Activated naive CD4-positive, alpha-beta T cell treated with anti-CD3 and anti-CD28 coated beads, Interleukin-2, amount 50 U/mL, for 24 hours (primary cell): ENCODE measurements around the gene SLC22A4.
A peak's percentile ranks its signal among the peaks of the same experiment; 100 is the strongest.

Experiments used
- H3K27ac Mint-ChIP-seq: one replicate; pipeline ENCODE4 v1.8.0; 2021; ENCODE audit warnings: mild to moderate bottlenecking, mixed read lengths
- H3K27me3 Mint-ChIP-seq: one replicate; pipeline ENCODE4 v1.8.0; 2021; ENCODE audit warnings: mixed read lengths
- H3K36me3 Mint-ChIP-seq: one replicate; pipeline ENCODE4 v1.8.0; 2021; ENCODE audit warnings: mixed read lengths
- H3K4me1 Mint-ChIP-seq: one replicate; pipeline ENCODE4 v1.8.0; 2021; ENCODE audit warnings: mixed read lengths
- H3K4me3 Mint-ChIP-seq: one replicate; pipeline ENCODE4 v1.8.0; 2021; ENCODE audit warnings: mild to moderate bottlenecking, mixed read lengths
- H3K9me3 Mint-ChIP-seq: one replicate; pipeline ENCODE4 v1.8.0; 2021; ENCODE audit warnings: mixed read lengths

The SLC22A4 gene

DNA sequence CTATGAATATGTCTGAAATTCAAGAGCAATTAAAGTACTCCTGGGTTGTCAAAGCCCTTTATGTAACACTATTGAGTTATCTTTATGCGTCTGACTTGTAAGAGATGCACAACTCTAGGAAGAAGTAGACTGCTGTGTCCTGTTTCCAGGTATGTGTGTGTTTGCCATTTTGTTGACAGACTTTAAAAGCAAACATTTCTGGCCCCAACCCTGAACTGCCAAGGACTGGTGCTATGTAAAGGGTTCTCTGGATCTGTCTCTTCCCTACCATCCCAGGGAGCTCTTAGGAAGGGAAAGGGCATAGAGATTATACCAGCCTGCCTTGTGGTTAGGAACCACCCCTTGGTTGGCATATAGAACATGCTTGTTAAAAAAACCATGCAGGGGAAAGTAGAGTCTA lies 87.4 kb downstream of the SLC22A4 start:
- H3K9me3 Mint-ChIP-seq, result no peaks in the 10 kb centered on the region
- no peak overlapping the region for H3K27ac Mint-ChIP-seq
- H3K4me1 Mint-ChIP-seq, result peaks cover 17% of the 10 kb centered on the region
- no peaks in the 10 kb centered on the region for H3K36me3 Mint-ChIP-seq
- no peak overlapping the region for H3K4me3 Mint-ChIP-seq
- no peaks in the 10 kb centered on the region for H3K27me3 Mint-ChIP-seq

DNA sequence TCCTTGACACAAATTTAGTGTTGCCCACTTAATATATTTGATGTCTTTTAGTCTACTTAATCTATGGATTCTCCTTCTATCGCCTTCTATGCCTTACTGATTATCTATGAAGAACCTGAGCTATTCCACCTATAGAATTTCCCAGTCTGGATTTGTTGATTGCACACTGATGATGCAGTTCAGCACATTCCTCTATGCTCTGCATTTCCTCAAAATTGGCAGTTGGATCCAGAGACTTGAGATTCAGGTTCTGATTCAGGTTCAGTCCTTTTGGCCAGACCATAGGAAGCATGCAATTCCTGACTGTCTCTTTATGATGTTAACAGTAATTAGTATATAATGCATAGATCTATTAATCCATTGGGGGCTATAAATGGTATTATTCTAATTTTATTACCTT lies 89.1 kb downstream of the SLC22A4 start:
- no peaks in the 10 kb centered on the region for H3K27me3 Mint-ChIP-seq
- no peaks in the 10 kb centered on the region for H3K36me3 Mint-ChIP-seq
- H3K27ac Mint-ChIP-seq, result no peak overlapping the region
- peaks cover 30% of the 10 kb centered on the region for H3K4me1 Mint-ChIP-seq
- H3K9me3 Mint-ChIP-seq, result no peaks in the 10 kb centered on the region
- no peak overlapping the region for H3K4me3 Mint-ChIP-seq

DNA sequence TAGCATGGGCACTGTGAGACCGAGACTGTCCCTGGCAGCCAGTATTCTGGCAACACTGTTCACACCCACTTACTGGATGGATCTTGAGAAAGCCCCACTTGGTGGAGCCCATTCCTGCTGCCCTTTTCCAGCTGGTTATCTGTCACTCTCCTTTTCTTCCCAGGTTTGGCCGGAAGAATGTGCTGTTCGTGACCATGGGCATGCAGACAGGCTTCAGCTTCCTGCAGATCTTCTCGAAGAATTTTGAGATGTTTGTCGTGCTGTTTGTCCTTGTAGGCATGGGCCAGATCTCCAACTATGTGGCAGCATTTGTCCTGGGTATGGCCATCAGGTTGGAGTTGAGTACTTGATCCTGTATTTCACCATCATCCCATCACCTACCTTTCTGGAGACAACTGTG lies 89.8 kb downstream of the SLC22A4 start:
- Mint-ChIP-seq H3K9me3 (no peaks in the 10 kb centered on the region), H3K27me3 (no peaks in the 10 kb centered on the region), H3K36me3 (no peaks in the 10 kb centered on the region), H3K4me3 (no peak overlapping the region), H3K27ac (no peak overlapping the region), H3K4me1 (peaks cover 34% of the 10 kb centered on the region)

DNA sequence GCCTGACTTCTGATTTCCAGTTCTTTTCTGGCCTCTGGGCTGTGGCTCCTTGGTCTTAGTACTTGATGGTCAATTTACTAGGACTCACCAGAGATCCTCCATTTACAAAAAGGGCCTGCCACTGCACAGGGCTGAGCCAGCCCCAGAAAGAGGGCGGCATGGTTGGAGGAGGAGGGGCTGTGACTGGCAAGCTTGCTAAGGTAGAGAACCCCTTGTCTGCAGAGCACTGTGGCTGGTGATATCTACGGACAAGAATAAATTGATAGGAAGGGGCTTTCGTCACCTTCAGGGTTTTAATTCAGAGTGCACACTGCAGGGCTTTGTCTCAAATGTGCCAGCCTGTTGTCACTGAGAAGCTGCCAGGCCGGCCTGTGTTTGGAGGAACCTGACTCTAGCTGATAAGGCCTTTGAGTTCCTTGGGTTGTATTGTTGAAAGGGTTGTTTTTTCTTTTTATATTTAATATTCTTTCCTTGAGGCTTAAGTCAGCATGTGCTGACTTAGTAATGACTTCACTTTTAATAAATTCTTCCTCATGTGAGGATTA lies 90.4 kb downstream of the SLC22A4 start:
- Mint-ChIP-seq H3K9me3 (no peaks in the 10 kb centered on the region), H3K27ac (peak overlapping the region; percentile 35), H3K4me3 (no peak overlapping the region), H3K4me1 (peaks cover 40% of the 10 kb centered on the region), H3K36me3 (no peaks in the 10 kb centered on the region), H3K27me3 (no peaks in the 10 kb centered on the region)

DNA sequence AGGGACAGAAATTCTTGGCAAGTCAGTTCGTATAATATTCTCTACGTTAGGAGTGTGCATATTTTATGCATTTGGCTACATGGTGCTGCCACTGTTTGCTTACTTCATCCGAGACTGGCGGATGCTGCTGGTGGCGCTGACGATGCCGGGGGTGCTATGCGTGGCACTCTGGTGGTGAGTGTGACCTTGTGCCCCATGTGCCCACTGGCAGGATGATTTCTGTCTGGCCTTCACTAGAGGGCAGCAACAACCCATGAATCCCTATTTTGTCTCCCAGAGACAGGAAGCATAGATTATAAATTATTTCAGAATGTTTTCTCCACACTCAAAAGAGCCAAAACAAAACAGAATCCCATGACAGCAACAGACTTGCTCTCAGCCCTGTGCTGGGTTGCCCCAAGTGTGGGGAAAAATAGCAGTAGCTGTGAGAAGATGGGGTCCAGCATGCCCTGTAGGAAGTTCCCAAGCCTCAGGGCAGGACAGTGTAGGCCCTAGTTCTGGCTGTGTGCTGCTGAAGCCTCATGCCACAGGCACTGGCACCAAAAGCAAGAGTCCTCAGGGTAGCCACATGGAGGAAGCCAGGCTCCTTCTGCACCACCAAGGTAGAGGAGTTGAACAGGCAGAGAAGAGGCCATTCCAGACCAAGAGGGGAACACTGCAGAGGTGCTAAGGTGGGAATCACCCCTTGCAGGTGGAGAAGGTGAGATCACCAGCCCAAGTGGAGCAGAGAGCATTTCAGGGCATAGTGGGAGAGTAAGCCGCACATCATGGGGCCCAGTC lies 91.3 kb downstream of the SLC22A4 start:
- Mint-ChIP-seq H3K27me3 (no peaks in the 10 kb centered on the region), H3K4me1 (peaks cover 49% of the 10 kb centered on the region), H3K27ac (peak overlapping the region; percentile 89), H3K36me3 (no peaks in the 10 kb centered on the region), H3K9me3 (no peaks in the 10 kb centered on the region), H3K4me3 (no peak overlapping the region)

DNA sequence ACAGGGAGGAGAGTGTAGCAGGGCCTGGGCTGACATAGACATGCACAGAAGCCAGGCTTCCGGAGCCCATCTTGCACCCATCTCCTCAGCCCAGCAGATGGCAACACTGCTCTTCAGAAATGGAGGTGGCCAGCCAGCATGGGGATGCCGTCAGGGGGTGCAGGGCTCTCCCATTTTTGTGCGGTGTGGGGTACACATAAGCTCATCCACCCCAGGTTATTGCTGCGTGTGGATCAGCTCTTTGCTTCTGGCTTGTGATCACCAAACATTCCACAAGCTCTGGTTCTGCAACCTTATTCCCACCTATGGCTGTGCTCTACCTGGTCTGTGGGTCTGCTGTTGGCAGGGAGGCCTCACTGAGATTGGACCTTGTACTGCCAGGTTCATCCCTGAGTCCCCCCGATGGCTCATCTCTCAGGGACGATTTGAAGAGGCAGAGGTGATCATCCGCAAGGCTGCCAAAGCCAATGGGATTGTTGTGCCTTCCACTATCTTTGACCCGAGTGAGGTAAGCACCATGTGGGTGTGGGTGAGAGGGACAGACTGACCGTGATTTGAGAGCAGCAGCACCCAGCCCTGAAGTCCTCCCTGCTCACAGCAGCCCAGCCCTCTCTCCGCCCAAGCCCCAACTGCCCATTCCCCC lies 92.6 kb downstream of the SLC22A4 start:
- peaks cover 2% of the 10 kb centered on the region for H3K36me3 Mint-ChIP-seq
- peaks cover 61% of the 10 kb centered on the region for H3K4me1 Mint-ChIP-seq
- H3K27me3 Mint-ChIP-seq, result no peaks in the 10 kb centered on the region
- H3K4me3 Mint-ChIP-seq, result no peak overlapping the region
- peak overlapping the region; percentile 75 for H3K27ac Mint-ChIP-seq
- H3K9me3 Mint-ChIP-seq, result no peaks in the 10 kb centered on the region

DNA sequence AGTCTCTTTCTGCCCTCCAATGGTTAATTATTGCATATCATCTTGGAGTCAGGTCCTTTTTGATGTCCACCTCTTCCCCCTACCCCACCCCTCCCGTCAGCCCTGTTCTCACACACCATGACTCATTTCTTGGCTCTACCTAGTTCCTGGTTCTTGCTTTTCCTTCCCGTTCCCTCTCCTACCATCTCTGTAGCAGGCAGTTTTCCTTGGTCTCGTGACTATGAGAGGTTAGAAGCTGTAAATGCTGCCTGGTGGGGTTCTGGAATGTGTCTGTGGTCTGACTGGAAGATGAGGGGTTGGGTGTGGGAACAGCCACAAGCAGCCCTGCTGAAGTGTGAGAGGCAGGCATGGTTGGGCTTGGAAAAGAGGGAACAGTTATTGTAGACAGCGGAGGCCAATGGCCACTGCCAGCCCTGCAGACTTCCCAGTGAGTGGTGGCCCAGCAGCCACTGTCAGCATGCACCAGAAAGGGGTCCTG lies 93.5 kb downstream of the SLC22A4 start:
- Mint-ChIP-seq H3K9me3 (no peaks in the 10 kb centered on the region), H3K36me3 (peaks cover 3% of the 10 kb centered on the region), H3K4me1 (peaks cover 71% of the 10 kb centered on the region), H3K4me3 (no peak overlapping the region), H3K27me3 (no peaks in the 10 kb centered on the region), H3K27ac (peak overlapping the region; percentile 70)

DNA sequence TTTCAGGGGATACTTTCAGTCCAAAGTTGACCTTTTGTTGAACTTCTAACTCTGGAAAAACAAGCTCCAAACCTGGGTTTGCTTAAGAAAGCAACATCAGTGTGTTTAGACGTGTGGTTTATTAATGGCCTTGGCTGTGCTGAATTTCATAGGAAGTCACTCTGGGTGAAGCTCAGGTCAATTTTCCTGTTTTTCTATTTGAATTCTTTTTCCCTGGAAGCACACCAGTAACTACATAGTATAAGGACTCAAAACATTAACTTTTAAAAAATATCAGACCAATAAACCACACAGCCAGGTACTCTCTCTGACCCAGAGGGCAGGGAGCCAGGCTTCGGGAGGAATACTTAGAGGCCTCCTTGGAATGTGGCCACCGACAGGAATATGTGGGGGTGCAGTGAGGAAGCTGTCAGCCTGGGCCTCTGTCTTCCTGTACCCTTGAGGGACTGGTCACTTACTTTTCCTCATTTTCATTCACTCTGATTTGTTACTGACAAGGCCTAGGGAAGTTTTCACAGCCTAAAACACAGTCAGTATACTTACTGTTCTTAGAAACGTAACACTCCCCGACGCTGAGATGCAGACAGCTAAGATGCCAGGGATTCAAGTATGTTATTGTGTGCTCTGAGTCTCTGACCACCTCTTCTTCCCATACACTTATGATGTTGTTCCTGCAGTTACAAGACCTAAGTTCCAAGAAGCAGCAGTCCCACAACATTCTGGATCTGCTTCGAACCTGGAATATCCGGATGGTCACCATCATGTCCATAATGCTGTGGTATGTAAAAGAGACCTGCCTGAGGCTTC lies 94.3 kb downstream of the SLC22A4 start:
- Mint-ChIP-seq H3K4me1 (peaks cover 78% of the 10 kb centered on the region), H3K27ac (no peak overlapping the region), H3K36me3 (peaks cover 5% of the 10 kb centered on the region), H3K27me3 (no peaks in the 10 kb centered on the region), H3K4me3 (no peak overlapping the region), H3K9me3 (no peaks in the 10 kb centered on the region)

DNA sequence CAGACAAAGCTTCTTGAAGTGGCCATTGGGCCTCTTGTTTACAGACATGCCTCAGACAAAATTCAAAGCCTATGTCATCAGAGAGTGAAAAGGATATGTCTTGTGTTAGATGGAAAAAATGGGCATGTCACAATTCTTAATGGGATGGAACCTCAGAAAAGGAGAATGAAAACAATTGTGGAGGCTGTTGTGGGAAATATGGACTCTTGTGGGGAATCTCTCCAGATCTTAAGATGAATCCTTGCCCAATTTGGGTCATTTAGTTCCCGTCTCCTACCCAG lies 94.8 kb downstream of the SLC22A4 start:
- peaks cover 5% of the 10 kb centered on the region for H3K36me3 Mint-ChIP-seq

DNA sequence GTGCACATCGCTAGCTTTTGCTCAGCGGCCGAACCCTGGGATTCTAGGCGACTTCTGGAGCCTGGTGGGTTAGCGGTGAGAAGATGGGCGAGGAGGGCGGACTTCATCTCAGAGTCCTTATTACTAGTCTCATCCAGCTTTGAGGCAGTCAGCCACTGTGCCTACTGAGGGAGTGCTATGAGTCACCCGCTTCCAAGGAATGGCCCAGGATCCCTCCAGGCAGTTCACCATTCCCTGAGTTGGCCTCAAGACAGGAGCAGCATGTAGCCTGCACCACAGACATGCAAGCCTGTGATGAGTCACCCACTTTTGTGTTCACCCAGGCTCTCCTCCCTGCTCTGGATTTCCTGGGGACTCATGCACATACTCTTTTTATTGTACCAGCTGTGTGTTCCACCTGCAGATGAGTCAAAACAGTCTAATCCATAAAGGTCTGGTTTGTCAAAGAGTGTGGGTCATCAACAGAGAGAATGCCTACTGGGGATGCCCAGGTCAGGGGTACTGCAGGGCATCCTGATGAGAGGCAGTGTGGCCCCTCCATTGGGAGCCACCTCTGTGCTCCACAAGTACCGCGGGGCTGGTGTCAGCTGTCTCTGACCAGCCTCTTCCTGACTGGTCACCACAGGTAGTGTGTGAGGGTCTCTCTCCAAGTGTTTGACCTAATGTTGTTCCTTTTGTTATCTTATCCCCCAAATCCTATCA lies 95.5 kb downstream of the SLC22A4 start:
- Mint-ChIP-seq H3K9me3 (no peaks in the 10 kb centered on the region), H3K4me3 (no peak overlapping the region), H3K27ac (peak overlapping the region; percentile 72), H3K36me3 (peaks cover 5% of the 10 kb centered on the region), H3K27me3 (no peaks in the 10 kb centered on the region), H3K4me1 (peaks cover 90% of the 10 kb centered on the region)

More for the DNA sequence above, 94.8 kb downstream of the SLC22A4 start:
- H3K4me1 Mint-ChIP-seq, result peaks cover 83% of the 10 kb centered on the region
- H3K4me3 Mint-ChIP-seq, result no peak overlapping the region
- no peak overlapping the region for H3K27ac Mint-ChIP-seq
- H3K27me3 Mint-ChIP-seq, result no peaks in the 10 kb centered on the region
- no peaks in the 10 kb centered on the region for H3K9me3 Mint-ChIP-seq

DNA sequence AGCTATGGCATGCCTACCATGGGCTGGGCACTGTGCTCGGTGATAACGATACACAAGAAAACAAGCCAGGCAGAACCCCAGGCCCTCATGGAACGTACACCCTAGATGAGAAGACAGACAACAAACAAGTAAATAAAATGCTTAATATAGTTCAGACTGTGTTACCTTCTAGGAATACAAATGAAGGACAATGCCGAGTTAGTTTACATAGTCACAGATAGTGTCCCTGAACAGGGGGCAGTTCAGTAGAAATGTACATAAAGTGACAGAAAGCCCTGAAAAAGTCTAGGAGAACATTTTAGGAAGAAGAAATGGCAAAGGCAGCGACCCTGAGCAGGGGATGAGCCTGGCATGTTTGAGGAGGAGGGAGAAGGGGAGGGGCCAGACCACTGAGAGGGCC lies 97.1 kb downstream of the SLC22A4 start:
- Mint-ChIP-seq H3K4me1 (peaks cover 91% of the 10 kb centered on the region), H3K4me3 (no peak overlapping the region), H3K36me3 (peaks cover 7% of the 10 kb centered on the region), H3K27ac (no peak overlapping the region), H3K27me3 (no peaks in the 10 kb centered on the region), H3K9me3 (no peaks in the 10 kb centered on the region)

DNA sequence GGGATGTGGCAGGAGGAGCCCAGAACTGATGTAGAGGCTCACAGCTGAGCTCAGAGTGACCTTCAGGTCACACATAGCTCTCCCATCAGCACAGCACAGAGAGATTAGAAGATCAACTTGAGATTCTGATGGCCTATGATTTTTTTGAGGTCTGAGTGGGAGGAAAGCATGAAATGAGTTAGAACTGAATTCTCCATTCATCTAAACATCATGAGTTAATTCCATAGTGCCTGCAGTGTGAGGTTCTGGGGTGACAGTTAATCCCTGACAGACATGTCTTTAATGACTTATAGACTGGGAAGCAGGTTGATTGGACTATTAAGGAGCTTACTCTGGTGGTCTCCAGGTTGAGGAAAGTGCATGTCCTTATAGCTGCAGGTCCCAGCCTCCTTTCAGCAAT lies 97.7 kb downstream of the SLC22A4 start:
- Mint-ChIP-seq H3K27me3 (no peaks in the 10 kb centered on the region), H3K4me3 (no peak overlapping the region), H3K4me1 (peaks cover 91% of the 10 kb centered on the region), H3K9me3 (no peaks in the 10 kb centered on the region), H3K27ac (no peak overlapping the region), H3K36me3 (peaks cover 7% of the 10 kb centered on the region)

DNA sequence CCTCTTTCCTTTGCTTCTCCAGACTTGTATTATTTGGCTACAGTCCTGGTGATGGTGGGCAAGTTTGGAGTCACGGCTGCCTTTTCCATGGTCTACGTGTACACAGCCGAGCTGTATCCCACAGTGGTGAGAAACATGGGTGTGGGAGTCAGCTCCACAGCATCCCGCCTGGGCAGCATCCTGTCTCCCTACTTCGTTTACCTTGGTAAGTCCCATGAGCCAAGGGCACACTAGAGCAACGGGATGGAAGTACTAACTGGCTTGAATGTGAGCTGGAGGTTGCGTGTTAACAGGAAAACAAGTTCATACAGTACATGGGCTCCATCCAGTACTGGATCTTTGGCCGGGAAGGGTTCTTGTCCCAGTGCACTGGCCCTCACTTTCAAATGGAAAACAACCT lies 98.2 kb downstream of the SLC22A4 start:
- H3K36me3 Mint-ChIP-seq, result peaks cover 7% of the 10 kb centered on the region
- no peaks in the 10 kb centered on the region for H3K9me3 Mint-ChIP-seq
- H3K4me1 Mint-ChIP-seq, result peaks cover 91% of the 10 kb centered on the region
- H3K27ac Mint-ChIP-seq, result peak overlapping the region; percentile 59
- no peak overlapping the region for H3K4me3 Mint-ChIP-seq
- H3K27me3 Mint-ChIP-seq, result no peaks in the 10 kb centered on the region

DNA sequence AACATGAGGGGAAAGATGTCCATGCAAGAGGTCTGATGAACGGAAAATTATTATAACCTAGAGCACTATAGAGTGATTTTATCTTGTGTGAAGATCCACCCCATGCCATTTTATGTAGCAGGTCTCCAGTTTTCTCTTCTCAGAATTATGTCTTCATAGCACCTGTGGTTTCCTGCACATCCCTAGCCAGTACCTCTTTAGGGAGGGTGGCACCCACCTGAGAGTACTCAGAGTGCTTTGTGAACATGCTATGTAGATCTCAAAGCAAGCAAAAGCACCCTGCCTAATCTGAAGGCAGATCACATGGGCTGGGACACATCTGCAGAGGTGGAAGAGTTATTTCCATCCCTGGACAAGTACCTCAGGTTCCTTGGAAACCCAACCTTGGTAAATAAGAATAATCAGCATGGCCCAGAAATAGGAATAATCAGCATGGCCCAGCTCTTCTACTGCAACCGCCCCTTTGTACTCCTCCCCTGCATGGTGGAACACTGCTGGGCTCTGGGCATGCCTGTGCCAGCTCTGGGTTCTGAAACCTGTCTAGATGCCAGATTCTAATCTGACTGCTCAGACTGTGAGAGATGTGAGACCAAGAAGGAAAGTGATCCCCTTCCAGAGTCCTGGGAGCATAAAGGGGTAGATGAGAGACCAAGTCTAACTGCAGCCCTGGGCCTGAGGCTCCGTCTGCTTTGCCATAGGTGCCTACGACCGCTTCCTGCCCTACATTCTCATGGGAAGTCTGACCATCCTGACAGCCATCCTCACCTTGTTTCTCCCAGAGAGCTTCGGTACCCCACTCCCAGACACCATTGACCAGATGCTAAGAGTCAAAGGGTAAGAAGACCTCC lies 99.0 kb downstream of the SLC22A4 start:
- no peaks in the 10 kb centered on the region for H3K9me3 Mint-ChIP-seq
- peaks cover 7% of the 10 kb centered on the region for H3K36me3 Mint-ChIP-seq
- peak overlapping the region; percentile 70 for H3K27ac Mint-ChIP-seq
- no peaks in the 10 kb centered on the region for H3K27me3 Mint-ChIP-seq
- H3K4me3 Mint-ChIP-seq, result no peak overlapping the region
- peaks cover 95% of the 10 kb centered on the region for H3K4me1 Mint-ChIP-seq
